GM23338 (cell line): Measurements from ENCODE around the gene WFDC6. TPM values are rescaled to one million over a fixed set of nuclear protein-coding genes. Genes with fewer than 3 reads are reported as not detected.

Experiments used
- ATAC-seq: fragments of 200-7000 bp; cut with Tn5 transposase; 3 replicates; pipeline ENCODE4 v1.9.1; 2020
- DNase-seq: peaks from one replicate; pipeline ENCODE4 v3.0.0-alpha.2; 2015; ENCODE audit warnings: low spot score
- H2AFZ ChIP-seq: fragments of 200-600 bp; sonication (generic); 2 replicates; pipeline ENCODE4 v1.8.0; 2016; ENCODE audit warnings: antibody characterized with exemption, mild to moderate bottlenecking, moderate library complexity
- H3F3A ChIP-seq: fragments of 200-600 bp; sonication (generic); replicated peaks from 2 replicates; pipeline ENCODE4 v1.8.0; 2017; ENCODE audit warnings: antibody characterized with exemption, mixed run types, low read depth
- H3K27ac ChIP-seq: fragments of 200-600 bp; sonication (generic); 2 replicates; pipeline ENCODE4 v1.6.1; 2016; ENCODE audit warnings: low read depth
- H3K27me3 ChIP-seq: fragments of 200-600 bp; sonication (generic); 2 replicates; pipeline ENCODE4 v1.8.0; 2016; ENCODE audit warnings: mild to moderate bottlenecking, mixed run types, moderate library complexity; ENCODE audit not compliant: insufficient read depth
- H3K36me3 ChIP-seq: fragments of 200-600 bp; sonication (generic); 2 replicates; pipeline ENCODE4 v1.8.0; 2016; ENCODE audit warnings: mild to moderate bottlenecking; ENCODE audit not compliant: insufficient read depth
- H3K4me1 ChIP-seq: fragments of 200-600 bp; sonication (generic); 2 replicates; pipeline ENCODE4 v1.8.0; 2016; ENCODE audit warnings: mild to moderate bottlenecking, moderate library complexity; ENCODE audit not compliant: insufficient read depth
- H3K4me2 ChIP-seq: fragments of 200-600 bp; sonication (generic); 2 replicates; pipeline ENCODE4 v1.7.1; 2017; ENCODE audit warnings: mixed run types
- H3K4me3 ChIP-seq: fragments of 200-600 bp; sonication (generic); 2 replicates; pipeline ENCODE4 v1.6.1; 2016; ENCODE audit warnings: mixed run types
- H3K79me2 ChIP-seq: fragments of 200-600 bp; sonication (generic); replicated peaks from 2 replicates; pipeline ENCODE4 v1.8.0; 2017; ENCODE audit warnings: mild to moderate bottlenecking; ENCODE audit not compliant: insufficient read depth
- H3K9me2 ChIP-seq: fragments of 200-600 bp; sonication (generic); 2 replicates; pipeline ENCODE4 v1.8.0; 2017; ENCODE audit not compliant: insufficient read depth
- H4K20me1 ChIP-seq: fragments of 200-600 bp; sonication (generic); replicated peaks from 2 replicates; pipeline ENCODE4 v1.8.0; 2017; ENCODE audit warnings: mild to moderate bottlenecking; ENCODE audit not compliant: insufficient read depth
- H3K27ac Mint-ChIP-seq: 2 replicates; pipeline ENCODE4 v1.8.0; 2020; ENCODE audit warnings: inconsistent platforms, mild to moderate bottlenecking, moderate library complexity, mixed read lengths
- H3K27me3 Mint-ChIP-seq: 3 replicates; pipeline ENCODE4 v1.8.0; 2022; ENCODE audit warnings: low read depth, mild to moderate bottlenecking, moderate library complexity, mixed read lengths, inconsistent platforms; ENCODE audit not compliant: insufficient read depth, poor library complexity
- H3K36me3 Mint-ChIP-seq: 3 replicates; pipeline ENCODE4 v1.8.0; 2021; ENCODE audit warnings: low read depth, mild to moderate bottlenecking, inconsistent platforms, moderate library complexity, mixed read lengths
- H3K4me1 Mint-ChIP-seq: 3 replicates; pipeline ENCODE4 v1.8.0; 2020; ENCODE audit warnings: mild to moderate bottlenecking, inconsistent platforms, mixed read lengths
- H3K4me3 Mint-ChIP-seq: 3 replicates; pipeline ENCODE4 v1.8.0; 2021; ENCODE audit warnings: moderate library complexity, mild to moderate bottlenecking, inconsistent platforms, mixed read lengths
- H3K9me3 Mint-ChIP-seq: 3 replicates; pipeline ENCODE4 v1.8.0; 2020; ENCODE audit warnings: moderate library complexity, mild to moderate bottlenecking, inconsistent platforms, mixed read lengths
- EZH2 ChIP-seq: fragments of 200-600 bp; sonication (generic); IDR thresholded peaks from one replicate; pipeline ENCODE4 v1.8.0; 2017; ENCODE audit warnings: antibody characterized with exemption, mild to moderate bottlenecking, low read depth; ENCODE audit not compliant: unreplicated experiment
- EZH2phosphoT487 ChIP-seq: fragments of 200-600 bp; sonication (generic); IDR thresholded peaks from one replicate; pipeline ENCODE4 v1.8.1; 2018; ENCODE audit warnings: antibody characterized with exemption; ENCODE audit not compliant: unreplicated experiment
- NANOG ChIP-seq: IDR thresholded peaks from 2 replicates; pipeline ENCODE4 v1.6.1; 2016; ENCODE audit warnings: antibody characterized with exemption, borderline replicate concordance
- REST ChIP-seq: IDR thresholded peaks from one replicate; pipeline ENCODE4 v1.6.1; 2018; ENCODE audit warnings: antibody characterized with exemption; ENCODE audit not compliant: unreplicated experiment
- STAT1 ChIP-seq: IDR thresholded peaks from one replicate; pipeline ENCODE4 v1.6.1; 2016; ENCODE audit warnings: antibody characterized with exemption; ENCODE audit not compliant: unreplicated experiment
- ZNF331 ChIP-seq: fragments of 250-450 bp; sonication (Bioruptor Pico); IDR thresholded peaks from 2 replicates; pipeline ENCODE4 v1.5.0; 2020; ENCODE audit warnings: low read depth, mild to moderate bottlenecking, moderate library complexity
- ZNF462 ChIP-seq: fragments of 250-450 bp; sonication (Bioruptor Pico); IDR thresholded peaks from 2 replicates; pipeline ENCODE4 v1.5.0; 2020; ENCODE audit warnings: mild to moderate bottlenecking, moderate library complexity
- polyA plus RNA-seq: library from polyadenylated mRNA; unstranded; fragments of >200 nt; fragmentation: Nextera tagmentation; extraction: Ambion mirVana; gene quantifications from 2 replicates; pipeline ENCODE4 v1.2.1, GENCODE V29; 2016
- total RNA-seq: library from RNA; depleted of rRNA; stranded (reverse); fragments of >200 nt; shearing (Covaris generic); gene quantifications from 2 replicates; pipeline ENCODE4 v1.2.3, GENCODE V29; 2014

The WFDC6 gene
- total and polyA plus RNA-seq, 2 experiments from 2014 or later = not detected

- Histone ChIP-seq H3K79me2 (no peaks in the 10 kb centered on the region), H3K36me3 (no peaks in the 10 kb centered on the region), H3K9me2 (0 out of 2 replicates have a peak, but pooled peaks cover 4% of the 10 kb centered on the region), H4K20me1 (no peaks in the 10 kb centered on the region), H3K4me2 (no peak within 1 kb of the TSS), H3K27ac (no peak within 1 kb of the TSS), H2AFZ (no peak within 1 kb of the TSS), H3K27me3 (no peaks in the 10 kb centered on the region), H3K4me1 (no peaks in the 10 kb centered on the region), H3K4me3 (no peak within 1 kb of the TSS), H3F3A (no peaks in the 10 kb centered on the region)
- H3K27ac Mint-ChIP-seq = no peak within 1 kb of the TSS
- H3K4me3 Mint-ChIP-seq = no peak within 1 kb of the TSS
- H3K36me3 Mint-ChIP-seq = no peaks in the 10 kb centered on the region
- TF ChIP-seq EZH2 (no peak), ZNF331 (CRISPR knock-in tag) (no peak), NANOG (no peak), ZNF462 (CRISPR knock-in tag) (no peak), EZH2phosphoT487 (no peak), REST (peak; percentile 67), STAT1 (no peak)
- peak; percentile 23 for DNase-seq
- H3K27me3 Mint-ChIP-seq = peaks cover 1% of the 10 kb centered on the region
- no peaks in the 10 kb centered on the region for H3K9me3 Mint-ChIP-seq
- ATAC-seq = peak; percentile 51
- H3K4me1 Mint-ChIP-seq = peaks cover 8% of the 10 kb centered on the region; the same call in 2 of the 3 replicates
Measured at GRCh38 chr20:45515147-45515913, 24.0 kb downstream of the WFDC6 start, which contains the start of gene SPINT3. Gene SPINT3 (minus strand): TSS chr20:45515622. CDS start chr20:45515608, 14 bp downstream.
